GM19397 (cell line): ENCODE results near the gene GSTP1.

Experiments
- ATAC-seq: cut with Tn5 transposase; IDR thresholded peaks from one replicate; pipeline ENCODE4 v1.9.1; 2021; ENCODE audit warnings: mild to moderate bottlenecking, moderate library complexity; ENCODE audit not compliant: unreplicated experiment

Gene GSTP1

GRCh38 chr11:67628710-67629385, 45.2 kb downstream of the GSTP1 start:
- ATAC-seq, result no peak

- ATAC-seq, result peak; percentile 48
Observed at GRCh38 chr11:67629386-67630227, 46.0 kb downstream of the GSTP1 start, which contains the start of gene NUDT8. TSS of gene NUDT8 (minus strand) at chr11:67629937. CDS start at chr11:67629911, 26 bp downstream.

- peak; percentile 50 for ATAC-seq
Observed at GRCh38 chr11:67630228-67630942, 46.8 kb downstream of the GSTP1 start.

GRCh38 chr11:67630943-67631331, 47.3 kb downstream of the GSTP1 start:
- ATAC-seq, result no peak

GRCh38 chr11:67631411-67631810, 47.8 kb downstream of the GSTP1 start:
- ATAC-seq, result no peak

GRCh38 chr11:67631853-67632174, 48.2 kb downstream of the GSTP1 start:
- no peak for ATAC-seq

GRCh38 chr11:67632175-67632981, 48.8 kb downstream of the GSTP1 start:
- ATAC-seq, result no peak

GRCh38 chr11:67632982-67633755, 49.6 kb downstream of the GSTP1 start:
- ATAC-seq, result no peak

GRCh38 chr11:67633758-67634365, 50.2 kb downstream of the GSTP1 start:
- ATAC-seq, result no peak

- no peak for ATAC-seq
Observed at GRCh38 chr11:67634366-67635230, 51.0 kb downstream of the GSTP1 start.

- ATAC-seq, result no peak
Observed at GRCh38 chr11:67635231-67635521, 51.6 kb downstream of the GSTP1 start.
